C4-2B (cell line): Measurements from ENCODE around the gene INTS7.
"Not testable (repeated sequence)": the region's sequence is repeated elsewhere in the genome, so short reads cannot be mapped to it uniquely, and the experiment has no call there.

ENCODE experiments used
- CTCF ChIP-seq: fragments of 450-650 bp; conservative IDR thresholded peaks from 2 replicates; pipeline ENCODE4 v1.5.1; 2017; ENCODE audit warnings: mild to moderate bottlenecking
- ZFX ChIP-seq: fragments of 450-650 bp; IDR thresholded peaks from 2 replicates; pipeline ENCODE4 v1.6.1; 2017

DNA sequence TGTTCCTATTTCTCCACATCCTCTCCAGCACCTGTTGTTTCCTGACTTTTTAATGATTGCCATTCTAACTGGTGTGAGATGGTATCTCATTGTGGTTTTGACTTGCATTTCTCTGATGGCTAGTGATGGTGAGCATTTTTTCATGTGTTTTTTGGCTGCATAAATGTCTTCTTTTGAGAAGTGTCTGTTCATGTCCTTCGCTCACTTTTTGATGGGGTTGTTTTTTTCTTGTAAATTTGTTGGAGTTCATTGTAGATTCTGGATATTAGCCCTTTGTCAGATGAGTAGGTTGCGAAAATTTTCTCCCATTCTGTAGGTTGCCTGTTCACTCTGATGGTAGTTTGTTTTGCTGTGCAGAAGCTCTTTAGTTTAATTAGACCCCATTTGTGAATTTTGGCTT, 81.3 kb downstream of the INTS7 start:
- not testable (repeated sequence) for TF ChIP-seq CTCF, ZFX
